NCI-H2081 treated with DMSO at 0.1 percent for 48 hours (cell line): ENCODE data around the gene CC2D2B.
"Not testable (repeated sequence)": the region's sequence is repeated elsewhere in the genome, so short reads cannot be mapped to it uniquely, and the experiment has no call there.

Source experiments
- DNase-seq: peaks from one replicate; lab custom pipeline; 2025; lab: John Stamatoyannopoulos, UW

Gene CC2D2B

DNA sequence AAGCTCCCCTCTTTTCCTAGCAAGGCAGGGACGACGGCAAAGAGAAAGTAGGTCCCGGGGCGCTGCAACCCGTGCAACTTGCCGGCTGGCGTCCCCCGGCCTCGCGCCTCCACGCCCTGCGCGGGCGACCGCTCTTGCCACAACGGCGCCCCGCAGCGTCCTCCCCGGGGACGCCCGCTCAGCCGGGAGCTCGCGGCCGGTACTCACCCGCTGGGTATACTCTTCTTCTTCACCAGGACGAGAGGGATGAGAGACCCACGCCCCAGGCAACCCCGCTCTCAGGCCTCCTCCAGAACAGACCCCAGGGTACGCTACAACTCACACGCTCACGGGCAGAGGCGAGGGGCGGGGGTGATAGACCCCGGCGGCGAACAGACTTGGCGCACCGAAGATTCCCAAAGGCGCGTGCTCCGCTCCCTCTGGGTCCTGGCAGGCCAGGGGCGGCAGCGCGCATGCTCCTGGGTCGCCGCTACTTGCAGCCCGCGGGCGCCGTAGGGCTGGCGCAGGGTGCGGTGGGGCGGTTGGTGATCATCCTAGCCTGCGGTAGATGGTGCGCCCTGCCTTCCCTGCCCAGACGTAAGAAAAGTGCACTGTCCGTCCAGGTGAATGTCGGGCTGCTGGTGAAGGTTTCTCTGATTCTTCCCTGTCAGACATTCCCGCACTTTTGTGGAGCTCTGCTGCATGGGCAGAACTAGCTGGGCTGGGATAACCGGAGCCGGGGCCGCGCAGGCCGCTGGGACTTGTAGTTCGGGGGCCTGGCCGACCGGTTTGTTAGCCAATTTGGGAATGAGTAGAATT lies at the start of gene CC2D2B:
TSS of gene CC2D2B (plus strand) at position 520 of the 798 bp plus-strand sequence. CDS start 3,349 bp downstream, outside the sequence.
- no peak for DNase-seq

GRCh38 chr10:95860166-95860940 lies 47.4 kb upstream of the CC2D2B start:
- no peak for DNase-seq

GRCh38 chr10:95861386-95861785 lies 46.4 kb upstream of the CC2D2B start:
- DNase-seq, result no peak

- no peak for DNase-seq
These were observed 42.6 kb upstream of the CC2D2B start for GRCh38 chr10:95864906-95865813.

DNA sequence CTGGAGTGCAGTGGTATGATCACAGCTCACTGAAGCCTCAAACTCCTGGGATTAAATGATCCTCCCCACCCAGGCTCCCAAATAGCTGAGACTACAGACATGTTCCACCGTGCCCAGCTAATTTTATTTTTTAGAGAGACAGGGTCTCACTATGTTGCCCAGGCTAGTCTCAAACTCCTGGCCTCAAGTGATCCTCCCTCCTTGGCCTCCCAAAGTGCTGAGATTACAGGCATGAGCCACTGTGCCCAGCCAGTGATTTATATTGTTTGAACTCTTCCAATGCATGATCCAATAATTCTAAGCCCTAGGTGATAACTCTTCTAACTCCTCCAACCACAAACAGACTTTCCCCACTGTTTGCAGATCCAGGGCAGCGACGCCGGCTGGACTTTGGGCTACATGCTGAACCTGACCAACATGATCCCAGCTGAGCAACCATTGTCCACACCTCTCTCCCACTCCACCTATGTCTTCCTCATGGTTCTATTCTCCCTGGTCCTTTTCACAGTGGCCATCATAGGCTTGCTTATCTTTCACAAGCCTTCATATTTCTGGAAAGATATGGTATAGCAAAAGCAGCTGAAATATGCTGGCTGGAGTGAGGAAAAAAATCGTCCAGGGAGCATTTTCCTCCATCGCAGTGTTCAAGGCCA lies 41.8 kb upstream of the CC2D2B start:
- DNase-seq, result no peak

GRCh38 chr10:95866467-95866842 lies 41.3 kb upstream of the CC2D2B start:
- no peak for DNase-seq

- no peak for DNase-seq
These were observed 39.9 kb upstream of the CC2D2B start for GRCh38 chr10:95867866-95868265.

- no peak for DNase-seq
These were observed 35.5 kb upstream of the CC2D2B start for GRCh38 chr10:95872158-95872711.

GRCh38 chr10:95873139-95873538 lies 34.6 kb upstream of the CC2D2B start:
- DNase-seq, result no peak

DNA sequence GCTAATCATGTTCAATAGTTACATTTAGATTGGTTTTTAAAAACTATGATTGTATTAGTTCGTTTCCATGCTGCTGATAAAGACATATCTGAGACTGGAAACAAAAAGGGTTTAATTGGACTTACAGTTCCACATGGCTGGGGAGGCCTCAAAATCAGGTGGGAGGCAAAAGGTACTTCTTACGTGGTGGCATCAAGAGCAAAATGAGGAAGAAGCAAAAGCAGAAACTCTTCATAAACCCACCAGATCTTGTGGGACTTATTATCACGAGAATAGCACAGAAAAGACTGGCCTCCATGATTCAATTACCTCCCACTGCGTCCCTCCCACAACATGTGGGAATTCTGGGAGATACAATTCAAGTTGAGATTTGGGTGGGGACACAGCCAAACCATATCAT lies 34.1 kb upstream of the CC2D2B start:
- no peak for DNase-seq

DNA sequence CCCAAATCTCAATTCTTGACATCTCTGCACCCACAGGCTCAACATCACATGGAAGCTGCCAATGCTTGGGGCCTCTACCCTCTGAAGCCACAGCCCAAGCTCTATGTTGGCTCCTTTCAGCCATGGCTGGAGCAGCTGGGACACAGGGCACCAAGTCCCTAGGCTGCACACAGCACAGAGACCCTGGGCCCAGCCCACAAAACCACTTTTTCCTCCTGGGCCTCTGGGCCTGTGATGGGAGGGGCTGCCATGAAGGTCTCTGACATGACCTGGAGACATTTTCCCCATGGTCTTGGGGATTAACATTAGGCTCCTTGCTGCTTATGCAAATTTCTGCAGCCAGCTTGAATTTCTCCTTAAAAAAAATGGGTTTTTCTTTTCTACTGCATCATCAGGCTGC lies 33.0 kb upstream of the CC2D2B start:
- DNase-seq, result not testable (repeated sequence)

GRCh38 chr10:95876756-95877155 lies 31.0 kb upstream of the CC2D2B start:
- no peak for DNase-seq

- DNase-seq, result no peak
These were observed 29.9 kb upstream of the CC2D2B start for GRCh38 chr10:95877881-95878280.

- no peak for DNase-seq
These were observed 27.1 kb upstream of the CC2D2B start for GRCh38 chr10:95880704-95881103.

DNA sequence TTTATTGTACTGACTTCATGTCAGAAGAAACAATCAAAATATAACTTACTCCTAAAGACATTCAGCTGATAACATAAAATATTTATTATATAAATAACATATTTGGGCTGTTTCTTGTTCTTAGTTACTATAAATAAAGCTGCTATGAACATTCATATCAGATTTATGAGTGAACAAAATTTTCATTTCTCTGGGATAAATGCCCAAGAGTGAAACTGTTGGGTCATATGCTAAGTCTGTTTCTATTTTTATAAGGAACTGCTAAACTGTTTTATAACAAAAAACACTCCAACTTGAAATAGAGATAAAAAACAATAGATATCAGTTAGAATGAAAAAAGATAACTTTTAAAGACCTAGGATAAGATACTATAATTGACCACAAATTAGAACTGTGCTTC lies 26.5 kb upstream of the CC2D2B start:
- DNase-seq, result no peak

DNA sequence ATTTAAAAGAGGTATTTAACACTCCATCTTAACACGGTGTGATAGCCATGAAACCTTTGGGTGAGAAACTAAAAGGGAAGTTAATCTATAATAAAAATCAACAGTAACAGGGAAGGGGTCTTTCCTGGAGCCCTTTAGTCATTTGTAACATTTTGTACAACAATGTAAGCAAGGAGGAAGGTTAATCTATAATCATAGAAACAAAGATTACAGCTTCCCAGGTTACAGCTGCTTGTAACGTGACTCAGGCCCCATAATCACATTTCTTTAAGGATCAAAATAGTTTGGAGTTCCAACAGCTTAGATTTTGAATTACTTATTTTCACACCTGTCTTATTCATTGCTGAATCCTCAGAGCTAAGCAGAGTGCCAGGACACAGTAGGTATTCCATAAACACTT lies 17.9 kb upstream of the CC2D2B start:
- DNase-seq, result no peak

GRCh38 chr10:95896071-95896850 lies 11.5 kb upstream of the CC2D2B start:
- no peak for DNase-seq

DNA sequence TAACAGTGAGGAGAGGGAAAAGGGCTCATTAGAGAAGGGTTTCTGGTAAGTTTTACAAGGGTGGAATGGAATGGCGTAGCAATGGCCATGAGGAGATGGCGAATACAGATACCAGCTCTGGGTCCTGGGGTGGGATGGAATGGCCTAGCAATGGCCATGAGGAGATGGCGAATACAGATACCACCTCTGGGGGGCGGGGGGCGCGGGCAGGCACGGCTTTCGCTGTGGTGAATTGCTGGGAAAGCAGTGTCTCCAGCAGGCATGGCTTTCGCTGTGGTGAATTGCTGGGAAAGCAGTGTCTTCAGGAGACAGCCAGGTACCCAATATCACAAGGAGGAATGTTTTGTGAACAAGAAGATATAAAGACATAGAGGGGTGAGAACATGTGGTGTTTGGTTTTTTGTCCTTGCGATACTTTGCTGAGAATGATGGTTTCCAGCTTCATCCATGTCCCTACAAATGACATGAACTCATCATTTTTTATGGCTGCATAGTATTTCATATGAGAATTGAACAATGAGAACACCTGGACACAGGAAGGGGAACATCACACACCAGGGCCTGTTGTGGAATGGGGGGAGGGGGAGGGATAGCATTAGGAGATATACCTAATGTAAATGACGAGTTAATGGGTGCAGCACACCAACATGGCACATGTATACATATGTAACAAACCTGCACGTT lies 1.7 kb upstream of the CC2D2B start:
- not testable (repeated sequence) for DNase-seq

DNA sequence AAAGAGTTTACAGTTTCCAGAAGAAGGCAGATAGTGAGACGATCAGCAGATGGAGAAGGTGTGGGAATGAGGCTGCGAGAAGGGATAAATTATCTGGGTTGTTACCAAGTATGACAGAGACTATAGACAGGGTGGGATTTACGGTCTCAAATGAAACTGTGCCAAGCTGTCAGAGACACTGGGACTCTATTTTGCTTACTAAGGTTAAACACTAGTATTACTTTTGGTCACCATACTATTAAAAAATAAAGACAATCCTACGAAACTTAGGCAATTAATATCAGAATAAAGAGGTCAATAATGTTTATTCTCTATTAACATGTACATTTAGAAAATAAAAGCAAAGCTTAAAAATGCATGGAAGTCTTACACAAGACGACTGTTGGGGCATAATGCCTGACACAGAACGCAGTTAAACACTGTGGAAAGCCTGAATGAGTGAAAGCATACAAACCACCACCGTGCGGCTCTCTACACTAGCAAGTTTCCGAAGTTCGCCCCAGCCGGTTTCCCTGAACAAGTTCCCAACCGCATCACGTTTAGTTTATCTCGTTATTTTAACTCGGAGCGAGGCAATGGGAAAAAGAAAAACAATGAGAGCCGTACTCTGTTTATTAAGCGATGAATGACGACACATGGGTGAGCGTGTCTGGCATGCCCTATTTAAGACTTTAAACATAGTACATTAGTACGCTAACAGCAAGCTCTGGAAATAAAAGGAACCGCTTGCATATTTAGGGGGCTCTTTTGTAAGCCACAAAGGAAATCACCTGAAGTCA lies 909 bp upstream of the CC2D2B start:
- DNase-seq, result no peak
